Measurements from ENCODE around the gene SLC25A22.
A peak's percentile ranks its signal among the peaks of the same experiment; 100 is the strongest.

Gene SLC25A22

GRCh38 chr11:777288-778255, 20.5 kb downstream of the SLC25A22 start, which contains the start of gene GATD1:
TSS of gene GATD1 (minus strand) at chr11:777487. CDS start at chr11:777462, 25 bp downstream.
- H3K27ac Mint-ChIP-seq, result peak within 1 kb of the TSS; percentile 52 to 55
- H3K9me3 Mint-ChIP-seq, result no peaks in the 10 kb centered on the region
- H3K4me1 Mint-ChIP-seq (ENCODE audit: low read depth in 2 of 2), result peaks cover 16 to 17% of the 10 kb centered on the region in 2 donors
- peak; percentile 88 for ATAC-seq (replicated peaks)
- peak within 1 kb of the TSS; percentile 71 to 77 for H3K4me3 Mint-ChIP-seq
- H3K36me3 Mint-ChIP-seq (ENCODE audit: insufficient read depth), result peaks cover 13% of the 10 kb centered on the region
- H3K27me3 Mint-ChIP-seq, result no peaks in the 10 kb centered on the region
- DNase-seq, result peak; percentile 92 to 95 (median 93)

- peaks cover 13% of the 10 kb centered on the region for H3K36me3 Mint-ChIP-seq (ENCODE audit: insufficient read depth)
- DNase-seq, result peak in 1 of 3 experiments; percentile 18
- ATAC-seq (replicated peaks), result peak; percentile 42
Observed at GRCh38 chr11:776561-777287, 21.4 kb downstream of the SLC25A22 start.

GRCh38 chr11:776263-776560, 21.9 kb downstream of the SLC25A22 start:
- H3K9me3 Mint-ChIP-seq, result no peaks in the 10 kb centered on the region
- H3K4me3 Mint-ChIP-seq, result peak overlapping the region; percentile 71 to 77

More at GRCh38 chr11:776561-777287, 21.4 kb downstream of the SLC25A22 start:
- H3K9me3 Mint-ChIP-seq, result no peaks in the 10 kb centered on the region
- peak overlapping the region; percentile 44 to 49 for H3K27ac Mint-ChIP-seq
- H3K4me3 Mint-ChIP-seq, result peak overlapping the region; percentile 71 to 77
- H3K4me1 Mint-ChIP-seq (ENCODE audit: low read depth in 2 of 2), result peaks cover 16 to 17% of the 10 kb centered on the region in 2 donors
- no peaks in the 10 kb centered on the region for H3K27me3 Mint-ChIP-seq

GRCh38 chr11:774873-775592, 23.0 kb downstream of the SLC25A22 start:
- Mint-ChIP-seq H3K27me3 (no peaks in the 10 kb centered on the region), H3K4me3 (peak overlapping the region; percentile 71 to 77), H3K4me1 (ENCODE audit: low read depth in 2 of 2) (peaks cover 14 to 16% of the 10 kb centered on the region in 2 donors), H3K27ac (peak overlapping the region in 1 of 2 donors; percentile 44), H3K9me3 (no peaks in the 10 kb centered on the region), H3K36me3 (ENCODE audit: insufficient read depth) (peaks cover 17% of the 10 kb centered on the region)
- ATAC-seq (replicated peaks) (no peak), DNase-seq (no peak)

More at GRCh38 chr11:776263-776560, 21.9 kb downstream of the SLC25A22 start:
- Mint-ChIP-seq H3K27me3 (no peaks in the 10 kb centered on the region), H3K27ac (peak overlapping the region; percentile 44 to 49), H3K36me3 (ENCODE audit: insufficient read depth) (peaks cover 13% of the 10 kb centered on the region), H3K4me1 (ENCODE audit: low read depth in 2 of 2) (peaks cover 16 to 17% of the 10 kb centered on the region in 2 donors)
- ATAC-seq (replicated peaks) (no peak), DNase-seq (no peak)

- H3K4me3 Mint-ChIP-seq, result no peak overlapping the region
- DNase-seq (no peak), ATAC-seq (replicated peaks) (no peak)
- peaks cover 24% of the 10 kb centered on the region for H3K36me3 Mint-ChIP-seq (ENCODE audit: insufficient read depth)
- no peaks in the 10 kb centered on the region for H3K9me3 Mint-ChIP-seq
- no peaks in the 10 kb centered on the region for H3K27me3 Mint-ChIP-seq
- H3K27ac Mint-ChIP-seq, result no peak overlapping the region
- peaks cover 12 to 16% of the 10 kb centered on the region in 2 donors for H3K4me1 Mint-ChIP-seq (ENCODE audit: low read depth in 2 of 2)
Observed at GRCh38 chr11:773830-774229, 24.3 kb downstream of the SLC25A22 start.

- Mint-ChIP-seq H3K27me3 (no peaks in the 10 kb centered on the region), H3K9me3 (no peaks in the 10 kb centered on the region), H3K4me3 (no peak overlapping the region), H3K4me1 (ENCODE audit: low read depth in 2 of 2) (peaks cover 12 to 16% of the 10 kb centered on the region in 2 donors), H3K27ac (no peak overlapping the region), H3K36me3 (ENCODE audit: insufficient read depth) (peaks cover 24% of the 10 kb centered on the region)
- ATAC-seq (replicated peaks), result no peak
- no peak for DNase-seq
Observed at GRCh38 chr11:773425-773824, 24.7 kb downstream of the SLC25A22 start.

- H3K36me3 Mint-ChIP-seq (ENCODE audit: insufficient read depth), result peaks cover 24% of the 10 kb centered on the region
- ATAC-seq (replicated peaks), result no peak
- DNase-seq, result no peak
- no peaks in the 10 kb centered on the region for H3K27me3 Mint-ChIP-seq
- H3K4me3 Mint-ChIP-seq, result no peak overlapping the region
- H3K27ac Mint-ChIP-seq, result no peak overlapping the region
- H3K4me1 Mint-ChIP-seq (ENCODE audit: low read depth in 2 of 2), result peaks cover 12 to 16% of the 10 kb centered on the region in 2 donors
- H3K9me3 Mint-ChIP-seq, result no peaks in the 10 kb centered on the region
Observed at GRCh38 chr11:772429-773390, 25.4 kb downstream of the SLC25A22 start.

- Mint-ChIP-seq H3K9me3 (no peaks in the 10 kb centered on the region), H3K36me3 (ENCODE audit: insufficient read depth) (peaks cover 28% of the 10 kb centered on the region), H3K27me3 (no peaks in the 10 kb centered on the region), H3K4me3 (no peak overlapping the region), H3K27ac (no peak overlapping the region), H3K4me1 (ENCODE audit: low read depth in 2 of 2) (peaks cover 12 to 14% of the 10 kb centered on the region in 2 donors)
- ATAC-seq (replicated peaks) (no peak), DNase-seq (no peak)
Observed at GRCh38 chr11:771617-772204, 26.4 kb downstream of the SLC25A22 start.

- no peak overlapping the region for H3K27ac Mint-ChIP-seq
- H3K9me3 Mint-ChIP-seq, result no peaks in the 10 kb centered on the region
- no peak for DNase-seq
- H3K27me3 Mint-ChIP-seq, result no peaks in the 10 kb centered on the region
- H3K36me3 Mint-ChIP-seq (ENCODE audit: insufficient read depth), result peaks cover 21% of the 10 kb centered on the region
- H3K4me1 Mint-ChIP-seq (ENCODE audit: low read depth in 2 of 2), result peaks cover 7 to 10% of the 10 kb centered on the region in 2 donors
- H3K4me3 Mint-ChIP-seq, result no peak overlapping the region
- no peak for ATAC-seq (replicated peaks)
Observed at GRCh38 chr11:770642-771616, 27.2 kb downstream of the SLC25A22 start.

- Mint-ChIP-seq H3K4me3 (no peak overlapping the region), H3K27ac (no peak overlapping the region), H3K27me3 (no peaks in the 10 kb centered on the region), H3K4me1 (ENCODE audit: low read depth in 2 of 2) (peaks cover 4 to 7% of the 10 kb centered on the region in 2 donors), H3K9me3 (no peaks in the 10 kb centered on the region), H3K36me3 (ENCODE audit: insufficient read depth) (peaks cover 21% of the 10 kb centered on the region)
- ATAC-seq (replicated peaks), result no peak
- no peak for DNase-seq
Observed at GRCh38 chr11:769887-770641, 28.0 kb downstream of the SLC25A22 start.

- ATAC-seq (replicated peaks), result no peak
- H3K4me3 Mint-ChIP-seq, result no peak overlapping the region
- peaks cover 26% of the 10 kb centered on the region for H3K36me3 Mint-ChIP-seq (ENCODE audit: insufficient read depth)
- H3K4me1 Mint-ChIP-seq (ENCODE audit: low read depth in 2 of 2), result peaks cover 0 to 2% of the 10 kb centered on the region in 2 donors
- H3K27ac Mint-ChIP-seq, result no peak overlapping the region
- DNase-seq, result no peak
- no peaks in the 10 kb centered on the region for H3K9me3 Mint-ChIP-seq
- no peaks in the 10 kb centered on the region for H3K27me3 Mint-ChIP-seq
Observed at GRCh38 chr11:767238-767637, 30.8 kb downstream of the SLC25A22 start.
